NT2/D1 (cell line): ENCODE data around the gene SMOC2.

Experiments
- DNase-seq: peaks from one replicate; pipeline ENCODE4 v3.0.0-alpha.2; 2011; ENCODE audit warnings: low read depth, low spot score
- H3K27me3 ChIP-seq: 2 replicates; pipeline ENCODE4 v1.6.0; 2011; ENCODE audit warnings: mild to moderate bottlenecking; ENCODE audit not compliant: insufficient read length, insufficient read depth
- H3K36me3 ChIP-seq: 2 replicates; pipeline ENCODE4 v1.6.1; 2011; ENCODE audit warnings: mild to moderate bottlenecking, low read length, mixed read lengths; ENCODE audit not compliant: insufficient read depth, insufficient read length
- H3K4me1 ChIP-seq: 2 replicates; pipeline ENCODE4 v1.5.1; 2011; ENCODE audit not compliant: insufficient read depth, insufficient read length
- H3K4me3 ChIP-seq: 2 replicates; pipeline ENCODE4 v1.5.1; 2011; ENCODE audit warnings: low read depth; ENCODE audit not compliant: insufficient read length
- H3K9ac ChIP-seq: 2 replicates; pipeline ENCODE4 v1.6.0; 2011; ENCODE audit warnings: low read depth; ENCODE audit not compliant: insufficient read length
- H3K9me3 ChIP-seq: 2 replicates; pipeline ENCODE4 v1.5.1; 2011; ENCODE audit warnings: mild to moderate bottlenecking, low read length; ENCODE audit not compliant: insufficient read depth
- SUZ12 ChIP-seq: IDR thresholded peaks from 2 replicates; pipeline ENCODE4 v1.6.1; 2011; ENCODE audit not compliant: insufficient read length, insufficient read depth; ENCODE audit errors: extremely low read depth
- YY1 ChIP-seq: IDR thresholded peaks from 2 replicates; pipeline ENCODE4 v1.6.1; 2011; ENCODE audit not compliant: insufficient read length, insufficient read depth
- ZNF274 ChIP-seq: IDR thresholded peaks from 2 replicates; pipeline ENCODE4 v1.6.1; 2011; ENCODE audit warnings: mild to moderate bottlenecking, low read depth, low read length

The SMOC2 gene

GRCh38 chr6:168498161-168498843 lies 57.3 kb downstream of the SMOC2 start:
- Histone ChIP-seq H3K27me3 (no peaks in the 10 kb centered on the region), H3K9me3 (no peaks in the 10 kb centered on the region), H3K4me3 (no peak overlapping the region)

GRCh38 chr6:168499045-168499650 lies 58.2 kb downstream of the SMOC2 start:
- no peaks in the 10 kb centered on the region for H3K27me3 ChIP-seq
- no peak overlapping the region for H3K4me3 ChIP-seq
- H3K9ac ChIP-seq = no peak overlapping the region
- H3K36me3 ChIP-seq = no peaks in the 10 kb centered on the region
- H3K9me3 ChIP-seq = no peaks in the 10 kb centered on the region
- no peak for TF ChIP-seq ZNF274
- DNase-seq = no peak
- peaks cover 5% of the 10 kb centered on the region for H3K4me1 ChIP-seq

More at GRCh38 chr6:168498161-168498843, 57.3 kb downstream of the SMOC2 start:
- H3K4me1 ChIP-seq = peaks cover 5% of the 10 kb centered on the region
- DNase-seq = no peak
- H3K9ac ChIP-seq = no peak overlapping the region
- no peak for TF ChIP-seq SUZ12
- no peak for TF ChIP-seq ZNF274
- H3K36me3 ChIP-seq = no peaks in the 10 kb centered on the region

- Histone ChIP-seq H3K4me1 (peaks cover 5% of the 10 kb centered on the region), H3K27me3 (no peaks in the 10 kb centered on the region), H3K4me3 (no peak overlapping the region), H3K9ac (no peak overlapping the region), H3K36me3 (no peaks in the 10 kb centered on the region), H3K9me3 (no peaks in the 10 kb centered on the region)
- TF ChIP-seq YY1 (no peak), SUZ12 (no peak), ZNF274 (no peak)
- DNase-seq = no peak
These were observed 59.5 kb downstream of the SMOC2 start for GRCh38 chr6:168500519-168500918.

- no peaks in the 10 kb centered on the region for H3K9me3 ChIP-seq
- H3K4me1 ChIP-seq = peaks cover 5% of the 10 kb centered on the region
- no peaks in the 10 kb centered on the region for H3K36me3 ChIP-seq
- no peak overlapping the region for H3K9ac ChIP-seq
- H3K27me3 ChIP-seq = no peaks in the 10 kb centered on the region
- DNase-seq = no peak
- TF ChIP-seq YY1 (no peak), ZNF274 (no peak), SUZ12 (no peak)
- no peak overlapping the region for H3K4me3 ChIP-seq
These were observed 60.6 kb downstream of the SMOC2 start for GRCh38 chr6:168501561-168501960.

GRCh38 chr6:168504366-168504765 lies 63.4 kb downstream of the SMOC2 start:
- Histone ChIP-seq H3K9ac (no peak overlapping the region), H3K36me3 (no peaks in the 10 kb centered on the region), H3K4me1 (no peaks in the 10 kb centered on the region), H3K9me3 (no peaks in the 10 kb centered on the region), H3K27me3 (no peaks in the 10 kb centered on the region), H3K4me3 (no peak overlapping the region)
- TF ChIP-seq YY1 (no peak), ZNF274 (no peak), SUZ12 (no peak)
- DNase-seq = no peak

GRCh38 chr6:168506460-168506859 lies 65.5 kb downstream of the SMOC2 start:
- no peaks in the 10 kb centered on the region for H3K9me3 ChIP-seq
- no peak for DNase-seq
- no peaks in the 10 kb centered on the region for H3K27me3 ChIP-seq
- TF ChIP-seq ZNF274 (no peak), SUZ12 (no peak), YY1 (no peak)
- no peaks in the 10 kb centered on the region for H3K36me3 ChIP-seq
- no peaks in the 10 kb centered on the region for H3K4me1 ChIP-seq
- H3K9ac ChIP-seq = no peak overlapping the region
- H3K4me3 ChIP-seq = no peak overlapping the region

GRCh38 chr6:168507297-168507696 lies 66.3 kb downstream of the SMOC2 start:
- Histone ChIP-seq H3K36me3 (no peaks in the 10 kb centered on the region), H3K27me3 (no peaks in the 10 kb centered on the region), H3K9ac (no peak overlapping the region), H3K4me1 (no peaks in the 10 kb centered on the region), H3K9me3 (no peaks in the 10 kb centered on the region), H3K4me3 (no peak overlapping the region)
- TF ChIP-seq YY1 (no peak), SUZ12 (no peak), ZNF274 (no peak)
- DNase-seq = no peak

GRCh38 chr6:168507730-168508129 lies 66.7 kb downstream of the SMOC2 start:
- H3K4me3 ChIP-seq = no peak overlapping the region
- no peaks in the 10 kb centered on the region for H3K36me3 ChIP-seq
- H3K9ac ChIP-seq = no peak overlapping the region
- no peaks in the 10 kb centered on the region for H3K27me3 ChIP-seq
- TF ChIP-seq SUZ12 (no peak), YY1 (no peak), ZNF274 (no peak)
- no peaks in the 10 kb centered on the region for H3K4me1 ChIP-seq
- no peaks in the 10 kb centered on the region for H3K9me3 ChIP-seq
- no peak for DNase-seq
